22Rv1 (cell line): ENCODE measurements around the gene FGF11.

Experiments
- CTCF ChIP-seq: fragments of 450-650 bp; IDR thresholded peaks from 2 replicates; pipeline ENCODE4 v1.5.1; 2017; ENCODE audit warnings: mild to moderate bottlenecking
- ZFX ChIP-seq: fragments of 450-650 bp; IDR thresholded peaks from 2 replicates; pipeline ENCODE4 v1.6.1; 2017; ENCODE audit warnings: antibody characterized with exemption, borderline replicate concordance

- TF ChIP-seq CTCF (no peak), ZFX (no peak)
Measured at GRCh38 chr17:7408252-7408727, 31.0 kb upstream of the FGF11 start.
